ENCODE results near the gene TM2D3. TPM values are rescaled to one million over a fixed set of nuclear protein-coding genes. Genes with fewer than 3 reads are reported as not detected.

The TM2D3 gene, protein sequence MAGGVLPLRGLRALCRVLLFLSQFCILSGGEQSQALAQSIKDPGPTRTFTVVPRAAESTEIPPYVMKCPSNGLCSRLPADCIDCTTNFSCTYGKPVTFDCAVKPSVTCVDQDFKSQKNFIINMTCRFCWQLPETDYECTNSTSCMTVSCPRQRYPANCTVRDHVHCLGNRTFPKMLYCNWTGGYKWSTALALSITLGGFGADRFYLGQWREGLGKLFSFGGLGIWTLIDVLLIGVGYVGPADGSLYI
- total RNA-seq = 29.1 and 41.1 TPM in 2 replicates

DNA sequence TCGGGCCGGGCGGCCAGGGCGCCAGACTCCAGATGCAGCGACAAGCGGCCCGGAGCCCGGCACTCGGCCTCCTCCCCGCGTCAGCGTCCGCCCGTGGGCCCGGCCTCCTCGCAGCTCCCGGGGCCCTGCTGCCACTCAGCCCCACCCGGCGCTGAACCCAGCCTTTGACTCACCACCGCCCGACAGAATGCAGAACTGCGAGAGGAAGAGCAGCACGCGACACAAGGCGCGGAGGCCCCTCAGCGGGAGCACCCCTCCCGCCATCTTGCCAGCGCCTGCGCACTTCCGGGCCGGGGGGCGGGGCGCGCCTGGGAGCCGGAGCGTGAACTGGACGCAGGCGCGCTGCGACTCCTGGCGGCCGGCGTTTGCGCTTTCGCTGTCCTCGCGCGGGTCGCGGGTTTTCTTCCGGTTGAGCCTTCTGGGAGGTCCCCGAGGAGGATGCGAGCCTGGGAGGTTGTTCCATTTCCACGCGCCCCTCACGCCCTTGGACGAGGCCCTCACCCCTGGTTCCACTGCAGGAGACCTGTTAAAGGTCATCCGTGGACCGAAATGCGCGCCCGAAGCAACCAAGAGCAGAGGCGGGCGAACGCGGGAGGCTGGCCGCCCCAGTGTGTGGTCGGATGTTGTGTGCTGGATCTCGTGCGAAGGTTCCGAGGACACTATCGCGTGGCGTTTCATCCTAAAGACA lies at the start of gene TM2D3:
Gene TM2D3, minus strand, starts transcription at position 284 of the 688 bp plus-strand sequence. Its CDS starts 20 bp downstream, at position 264.

Other genes starting within 250 kb of the TM2D3 start
- not detected in 2 replicates for gene PCSK6, start 162.7 kb downstream of the TM2D3 start, total RNA-seq
- gene TARS3, start 72.1 kb upstream of the TM2D3 start, total RNA-seq = 7.6 and 8.9 TPM in 2 replicates
- gene OR4F6, start 151.1 kb upstream of the TM2D3 start, total RNA-seq = not detected in 2 replicates
- not detected in 2 replicates for gene OR4F15, start 159.8 kb upstream of the TM2D3 start, total RNA-seq

All from myometrial cell (primary cell).